B cell (primary cell): ENCODE results near the gene VIPR2.

Experiments used
- EZH2 ChIP-seq: IDR thresholded peaks from 2 replicates; pipeline ENCODE4 v1.6.1; 2012; ENCODE audit warnings: borderline replicate concordance, low read depth, mild to moderate bottlenecking, moderate library complexity, low read length; ENCODE audit not compliant: insufficient read depth, poor library complexity, severe bottlenecking
- TF ChIP-seq, protein P1 (sequence below): fragments of 200-600 bp; IDR thresholded peaks from one replicate; pipeline ENCODE4 v1.8.0; 2022; ENCODE audit warnings: antibody characterized with exemption, mild to moderate bottlenecking

DNA sequence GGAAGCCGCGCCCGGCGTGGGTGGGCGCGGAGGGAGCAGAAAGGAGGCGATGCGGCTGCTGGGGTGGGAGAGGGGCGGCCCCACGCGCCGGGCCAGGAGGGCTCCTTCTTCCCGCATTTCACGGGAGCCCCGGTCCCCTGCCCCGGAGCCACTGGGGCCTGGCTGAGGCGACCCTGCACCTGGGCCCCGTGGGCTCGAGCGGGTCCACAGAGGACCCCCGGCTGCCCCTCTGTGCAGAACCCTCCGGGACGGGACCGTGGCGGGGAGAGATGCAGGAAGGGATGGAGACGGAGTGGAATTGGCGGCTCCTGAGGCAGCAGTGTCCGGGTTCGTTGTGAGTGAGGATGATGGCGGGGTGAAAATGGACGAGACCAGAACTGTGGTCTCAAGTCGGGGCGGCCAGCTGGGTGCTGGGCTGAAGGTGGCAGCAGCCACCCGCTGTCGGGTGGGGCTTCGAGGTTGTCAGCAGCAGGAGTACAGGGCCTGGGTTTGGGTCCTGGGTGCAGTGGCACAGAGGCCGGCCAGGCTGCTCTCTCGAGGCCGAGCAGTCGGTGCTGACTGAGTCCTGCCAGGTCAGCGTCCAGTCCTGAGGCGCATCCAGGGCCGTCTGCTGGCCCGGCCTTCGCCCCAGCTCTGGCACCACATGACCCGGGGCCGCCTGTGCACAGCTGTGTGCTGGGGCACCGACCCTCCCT is 80.4 kb downstream of the VIPR2 start:
- TF ChIP-seq, protein P1, sequence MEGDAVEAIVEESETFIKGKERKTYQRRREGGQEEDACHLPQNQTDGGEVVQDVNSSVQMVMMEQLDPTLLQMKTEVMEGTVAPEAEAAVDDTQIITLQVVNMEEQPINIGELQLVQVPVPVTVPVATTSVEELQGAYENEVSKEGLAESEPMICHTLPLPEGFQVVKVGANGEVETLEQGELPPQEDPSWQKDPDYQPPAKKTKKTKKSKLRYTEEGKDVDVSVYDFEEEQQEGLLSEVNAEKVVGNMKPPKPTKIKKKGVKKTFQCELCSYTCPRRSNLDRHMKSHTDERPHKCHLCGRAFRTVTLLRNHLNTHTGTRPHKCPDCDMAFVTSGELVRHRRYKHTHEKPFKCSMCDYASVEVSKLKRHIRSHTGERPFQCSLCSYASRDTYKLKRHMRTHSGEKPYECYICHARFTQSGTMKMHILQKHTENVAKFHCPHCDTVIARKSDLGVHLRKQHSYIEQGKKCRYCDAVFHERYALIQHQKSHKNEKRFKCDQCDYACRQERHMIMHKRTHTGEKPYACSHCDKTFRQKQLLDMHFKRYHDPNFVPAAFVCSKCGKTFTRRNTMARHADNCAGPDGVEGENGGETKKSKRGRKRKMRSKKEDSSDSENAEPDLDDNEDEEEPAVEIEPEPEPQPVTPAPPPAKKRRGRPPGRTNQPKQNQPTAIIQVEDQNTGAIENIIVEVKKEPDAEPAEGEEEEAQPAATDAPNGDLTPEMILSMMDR, result no peak
- no peak for TF ChIP-seq EZH2
